GM21737 (cell line): ENCODE data around the gene CDH8.
"Not testable (repeated sequence)": the region's sequence is repeated elsewhere in the genome, so short reads cannot be mapped to it uniquely, and the experiment has no call there.

Source experiments
- ATAC-seq: cut with Tn5 transposase; IDR thresholded peaks from one replicate; pipeline ENCODE4 v1.9.1; 2021; ENCODE audit warnings: mild to moderate bottlenecking, moderate library complexity; ENCODE audit not compliant: unreplicated experiment

The CDH8 gene

GRCh38 chr16:61871837-61872777 is 164.1 kb downstream of the CDH8 start:
- ATAC-seq = no peak

- no peak for ATAC-seq
These were observed 173.8 kb downstream of the CDH8 start for GRCh38 chr16:61862221-61863155.

GRCh38 chr16:61858988-61859387 is 177.2 kb downstream of the CDH8 start:
- no peak for ATAC-seq

GRCh38 chr16:61842666-61843065 is 193.6 kb downstream of the CDH8 start:
- ATAC-seq = no peak

- no peak for ATAC-seq
These were observed 199.3 kb downstream of the CDH8 start for GRCh38 chr16:61836804-61837393.

- ATAC-seq = no peak
These were observed 202.2 kb downstream of the CDH8 start for GRCh38 chr16:61834082-61834481.

GRCh38 chr16:61831351-61831917 is 204.8 kb downstream of the CDH8 start:
- no peak for ATAC-seq

- ATAC-seq = no peak
These were observed 206.6 kb downstream of the CDH8 start for GRCh38 chr16:61829631-61830030.

- ATAC-seq = no peak
These were observed 212.9 kb downstream of the CDH8 start for GRCh38 chr16:61823326-61823725.

GRCh38 chr16:61820820-61821219 is 215.4 kb downstream of the CDH8 start:
- ATAC-seq = no peak

- ATAC-seq = no peak
These were observed 215.8 kb downstream of the CDH8 start for GRCh38 chr16:61820398-61820797.

GRCh38 chr16:61818850-61819249 is 217.4 kb downstream of the CDH8 start:
- ATAC-seq = no peak

GRCh38 chr16:61817583-61818278 is 218.5 kb downstream of the CDH8 start:
- no peak for ATAC-seq

- ATAC-seq = no peak
These were observed 221.4 kb downstream of the CDH8 start for GRCh38 chr16:61814726-61815347.

GRCh38 chr16:61813339-61813738 is 222.9 kb downstream of the CDH8 start:
- no peak for ATAC-seq

GRCh38 chr16:61812251-61812650 is 224.0 kb downstream of the CDH8 start:
- no peak for ATAC-seq

- ATAC-seq = no peak
These were observed 228.7 kb downstream of the CDH8 start for GRCh38 chr16:61807551-61807950.

- not testable (repeated sequence) for ATAC-seq
These were observed 235.0 kb downstream of the CDH8 start for GRCh38 chr16:61801217-61801616.

GRCh38 chr16:61798741-61799140 is 237.5 kb downstream of the CDH8 start:
- ATAC-seq = no peak
